Germinal center (tissue), 1 donor: ENCODE results near the gene ARHGEF28.

Source experiments
- DNase-seq: peaks from one replicate; pipeline ENCODE4 v3.0.0; 2012; ENCODE audit warnings: mixed read lengths, low spot score

Gene ARHGEF28

DNA sequence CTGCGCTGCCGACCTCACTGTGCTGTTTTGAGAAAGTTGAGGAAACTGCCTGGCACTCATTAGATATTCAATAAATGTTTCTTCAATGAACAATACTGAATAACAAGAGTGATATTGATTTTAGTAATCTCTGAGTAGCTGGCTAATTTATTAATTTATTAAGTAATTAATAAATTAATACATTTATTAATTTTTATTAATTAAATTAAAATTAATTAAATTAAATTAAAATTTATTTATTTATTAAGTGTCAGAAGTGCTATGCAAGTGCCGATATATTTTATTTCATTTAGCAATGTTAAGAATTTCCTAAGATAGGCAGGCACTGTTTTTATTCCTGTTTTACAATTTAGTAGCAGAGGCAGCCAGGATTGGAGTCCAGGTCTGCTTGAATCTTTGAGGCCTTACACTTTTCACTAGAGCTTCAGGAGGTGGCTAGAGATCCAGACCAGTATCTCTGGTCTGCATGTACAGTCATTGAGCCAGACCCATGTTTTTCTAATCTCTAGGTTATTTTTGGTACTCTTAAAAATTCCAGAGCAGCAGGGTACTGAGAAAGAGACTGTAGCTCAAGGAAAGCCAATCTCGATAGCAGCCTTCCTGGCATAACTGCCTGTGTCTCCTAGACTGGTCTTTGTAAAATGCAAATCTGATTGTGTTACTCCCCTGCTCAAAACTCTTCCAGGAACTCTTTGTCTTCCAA is 109.2 kb downstream of the ARHGEF28 start:
- DNase-seq = no peak

DNA sequence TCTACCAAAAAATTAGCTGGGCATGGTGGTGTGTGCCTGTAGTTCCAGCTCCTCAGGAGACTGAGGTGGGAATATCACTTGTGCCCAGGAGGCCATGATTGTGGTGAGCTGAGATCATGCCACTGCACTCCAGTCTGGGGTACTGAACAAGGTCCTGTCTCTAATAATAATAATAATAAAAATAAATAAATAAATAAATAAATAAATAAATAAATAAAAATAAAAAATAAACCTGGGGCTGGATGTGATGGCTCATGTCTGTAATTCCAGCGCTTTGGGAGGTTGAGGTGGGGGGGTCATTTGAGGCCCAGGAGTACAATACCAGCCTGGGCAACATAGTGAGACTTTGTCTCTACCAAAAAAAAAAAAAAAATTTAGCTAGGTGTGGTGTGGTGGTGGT is 113.7 kb downstream of the ARHGEF28 start:
- no peak for DNase-seq

DNA sequence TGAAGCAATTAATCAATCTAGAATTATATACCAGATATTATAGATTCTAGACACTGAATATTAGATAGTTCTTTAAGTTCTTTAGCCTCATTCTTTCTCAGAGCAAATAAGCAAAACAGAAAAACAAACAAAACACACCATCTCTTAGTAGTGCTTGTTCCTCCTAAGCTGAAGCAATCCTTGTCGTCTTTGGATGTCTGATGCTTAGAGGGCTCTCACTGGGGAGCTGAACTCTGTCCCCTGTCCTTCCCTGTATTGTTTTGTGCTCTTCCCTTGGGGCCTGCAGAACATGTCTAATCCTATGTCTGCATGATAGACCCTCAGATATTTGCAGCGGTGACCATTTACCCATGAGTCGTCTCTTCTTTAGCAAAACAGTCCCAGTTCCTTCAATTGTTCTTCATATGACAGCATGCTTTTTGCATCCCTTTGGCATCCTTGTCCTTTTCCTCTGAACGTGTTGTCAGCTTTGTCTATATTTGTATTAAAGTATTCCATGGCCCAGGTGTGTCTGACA is 114.3 kb downstream of the ARHGEF28 start:
- no peak for DNase-seq

DNA sequence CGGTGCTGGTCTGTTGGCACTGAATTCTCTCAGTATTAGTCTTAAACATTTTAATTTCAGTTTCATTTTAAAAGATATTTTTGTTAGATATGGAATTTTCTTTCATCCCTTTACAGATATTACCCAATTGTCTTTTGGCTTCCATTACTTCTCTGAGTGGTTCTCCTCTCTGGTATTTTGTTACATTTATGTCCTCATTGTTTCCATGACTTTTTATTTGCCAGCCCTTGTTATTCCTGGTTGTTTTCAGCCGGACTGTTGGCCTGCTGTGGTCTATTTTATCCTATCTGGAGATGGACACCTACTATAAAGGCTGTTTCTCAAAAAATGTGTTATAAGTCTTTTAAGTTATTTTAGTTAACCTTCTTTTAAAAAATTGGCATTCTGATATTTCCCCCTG is 117.2 kb downstream of the ARHGEF28 start:
- no peak for DNase-seq

DNA sequence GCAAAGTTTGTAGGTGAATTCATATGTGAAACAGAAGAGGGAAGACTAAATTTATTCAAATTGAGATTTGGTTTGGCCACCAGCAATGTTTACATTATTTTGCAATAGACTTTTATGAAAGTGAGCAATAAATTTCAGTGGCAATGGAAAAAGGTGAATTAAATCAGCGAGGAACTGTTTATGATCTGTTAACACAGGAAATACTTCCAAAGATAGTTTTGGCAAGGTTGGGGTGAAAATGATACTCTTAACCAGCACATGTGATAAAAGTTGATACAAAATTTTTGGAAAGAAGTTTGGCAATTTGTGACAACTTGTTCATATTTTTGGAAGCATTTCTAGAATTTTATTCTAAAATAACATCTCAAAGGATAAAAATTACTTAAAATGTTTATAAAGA is 119.8 kb downstream of the ARHGEF28 start:
- no peak for DNase-seq

DNA sequence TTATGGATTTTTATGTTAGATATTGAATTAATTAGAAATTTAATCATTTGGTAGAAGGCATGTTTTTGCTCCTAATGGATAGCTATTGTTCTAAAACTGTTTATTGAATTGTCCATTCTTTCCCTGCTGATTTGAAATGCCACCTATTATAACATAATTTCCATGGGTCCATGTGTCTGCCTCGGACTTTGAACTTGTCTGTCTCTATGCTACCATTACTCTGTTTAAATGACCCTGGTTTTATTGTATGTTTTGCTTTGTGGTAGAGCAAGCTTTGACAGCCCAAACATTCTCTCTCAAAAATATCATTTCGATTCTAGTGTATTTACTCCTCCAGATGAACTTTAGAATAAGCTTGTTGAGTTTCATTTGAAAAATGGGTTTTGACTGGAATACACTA is 120.6 kb downstream of the ARHGEF28 start:
- DNase-seq = no peak

DNA sequence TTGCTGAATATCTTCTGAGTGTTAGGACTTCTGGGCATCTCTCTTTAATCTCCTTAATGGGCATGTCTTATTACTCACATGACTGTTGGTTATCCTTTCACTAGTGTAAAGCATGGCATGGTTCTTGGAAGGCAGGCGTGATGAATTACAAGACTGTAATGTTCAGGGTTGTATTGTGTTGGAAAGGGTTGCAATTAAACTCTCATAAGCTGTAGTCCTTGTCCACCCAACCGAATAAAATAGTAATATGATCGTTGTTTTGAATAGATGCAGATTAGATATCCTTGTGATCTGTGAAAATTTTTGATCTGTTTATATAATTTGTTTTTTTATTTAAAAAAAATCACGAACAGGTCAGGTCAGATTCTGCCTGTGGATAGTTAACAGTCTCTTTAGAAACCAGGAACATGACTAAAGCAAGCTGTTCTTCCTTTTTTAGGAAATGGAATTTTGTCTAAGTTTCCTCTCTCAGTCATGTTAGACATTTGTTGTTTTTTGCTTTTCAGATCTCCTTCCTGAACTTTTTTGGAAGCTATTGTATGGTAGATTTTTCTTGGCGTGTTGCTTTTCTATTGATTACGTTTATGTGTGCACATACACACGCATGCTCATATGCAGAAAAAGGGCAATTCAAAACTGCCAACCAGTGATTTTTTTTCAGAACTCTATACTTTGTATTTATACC is 121.8 kb downstream of the ARHGEF28 start:
- DNase-seq = no peak

DNA sequence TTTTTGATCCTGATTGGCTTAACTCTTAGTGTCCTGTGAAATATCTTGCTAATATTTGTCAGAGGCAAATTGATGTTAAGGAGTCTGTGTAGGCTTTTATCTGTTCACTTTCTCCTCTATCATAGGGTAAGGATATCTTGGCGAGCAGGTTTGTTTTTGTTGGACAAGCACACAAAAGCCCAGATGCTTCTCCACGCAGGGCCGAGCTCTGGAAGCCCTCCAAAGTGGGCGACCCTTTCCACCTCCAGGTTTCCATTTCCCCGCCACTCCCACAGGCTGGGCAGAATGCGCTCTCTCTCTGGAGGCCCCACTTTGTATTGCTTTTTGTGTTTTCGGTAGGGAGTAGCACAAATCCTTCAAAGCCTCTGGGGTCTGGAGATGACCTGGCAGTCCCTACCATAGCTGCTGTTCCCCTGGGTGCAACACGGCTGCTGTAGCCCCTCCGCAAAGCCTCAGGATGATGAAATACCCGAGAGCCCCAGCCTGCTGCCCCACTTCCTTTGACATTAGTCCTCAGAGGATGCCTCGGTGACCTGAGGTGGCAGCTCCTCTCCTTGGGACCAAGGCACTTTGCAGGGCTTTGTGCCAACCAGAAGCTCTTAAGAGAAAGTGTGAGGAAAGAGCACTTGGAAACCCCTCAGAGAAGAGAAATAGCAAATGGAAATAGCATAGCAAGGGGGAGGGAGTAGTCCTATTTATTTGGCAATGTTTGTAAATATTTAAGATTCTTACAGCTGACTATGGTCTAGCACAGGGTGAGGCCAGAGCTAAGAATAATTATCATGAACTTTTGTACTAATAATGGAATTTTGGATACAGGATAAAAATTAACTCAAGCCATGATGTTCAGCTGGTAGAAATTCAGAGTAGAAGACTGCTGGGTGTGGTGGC is 122.8 kb downstream of the ARHGEF28 start:
- DNase-seq = no peak

DNA sequence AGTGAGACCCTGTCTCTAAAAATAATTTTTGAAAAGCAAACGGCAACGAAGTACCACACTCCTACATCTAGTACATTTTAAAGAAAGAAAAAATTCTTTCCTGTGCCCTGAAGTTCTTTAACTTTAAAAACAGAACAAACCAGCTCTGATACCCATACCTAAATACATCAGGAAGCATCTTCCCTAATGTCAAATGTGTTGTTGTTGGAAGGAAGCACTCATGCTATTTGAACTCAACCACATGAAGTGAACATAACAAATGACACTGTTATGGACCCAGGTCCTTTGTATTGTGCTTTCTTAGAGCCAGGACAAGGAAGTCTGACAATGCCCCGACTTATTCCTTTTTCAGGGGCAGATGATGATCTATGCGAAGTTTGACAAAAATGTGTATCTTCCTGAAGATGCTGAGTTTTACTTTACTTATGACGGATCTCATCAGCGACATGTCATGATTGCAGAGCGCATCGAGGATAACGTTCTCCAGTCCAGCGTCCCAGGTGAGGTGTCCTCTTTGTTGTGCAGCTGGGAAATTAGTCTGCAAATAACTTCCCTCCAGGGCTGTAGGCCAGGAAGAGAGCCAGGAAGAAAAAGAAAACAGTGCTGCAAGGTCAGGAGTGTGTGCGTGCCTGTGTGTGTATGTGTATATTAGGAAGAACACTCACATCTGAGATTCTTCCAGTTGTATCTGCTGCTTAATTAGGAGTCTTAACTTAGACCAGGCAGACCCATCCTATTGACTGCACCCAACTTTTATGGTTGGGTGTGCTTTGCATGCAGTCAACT is 123.7 kb downstream of the ARHGEF28 start:
- DNase-seq = no peak

DNA sequence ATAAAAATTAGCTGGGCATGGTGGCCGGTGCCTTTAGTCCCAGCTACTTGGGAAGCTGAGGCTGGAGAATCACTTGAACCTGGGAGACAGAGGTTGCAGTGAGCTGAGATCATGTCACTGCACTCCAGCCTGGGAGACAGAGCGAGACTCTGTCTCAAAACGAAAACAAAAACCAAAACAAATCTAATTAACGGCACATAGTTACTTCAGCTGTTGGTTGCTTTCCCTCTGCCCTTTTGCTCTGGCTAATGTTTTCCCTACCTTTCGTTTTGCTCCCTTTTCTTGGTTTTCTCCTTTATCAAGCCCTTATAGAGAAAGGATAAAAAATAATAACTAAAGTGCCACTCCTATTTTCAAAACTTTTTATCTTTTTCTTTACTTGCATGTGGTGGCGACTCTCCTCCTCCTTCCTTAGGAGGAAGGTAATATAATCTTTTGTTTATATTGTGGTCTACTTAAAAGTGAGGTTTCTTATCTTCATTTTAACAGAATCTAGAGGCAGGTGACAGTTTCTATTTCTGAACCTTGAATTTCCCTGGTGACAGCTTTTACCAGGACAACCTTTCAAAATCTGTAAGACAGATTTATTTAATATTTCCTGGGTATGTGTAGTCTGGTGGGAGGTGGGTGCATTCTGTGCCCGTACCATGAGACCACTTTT is 125.4 kb downstream of the ARHGEF28 start:
- no peak for DNase-seq

DNA sequence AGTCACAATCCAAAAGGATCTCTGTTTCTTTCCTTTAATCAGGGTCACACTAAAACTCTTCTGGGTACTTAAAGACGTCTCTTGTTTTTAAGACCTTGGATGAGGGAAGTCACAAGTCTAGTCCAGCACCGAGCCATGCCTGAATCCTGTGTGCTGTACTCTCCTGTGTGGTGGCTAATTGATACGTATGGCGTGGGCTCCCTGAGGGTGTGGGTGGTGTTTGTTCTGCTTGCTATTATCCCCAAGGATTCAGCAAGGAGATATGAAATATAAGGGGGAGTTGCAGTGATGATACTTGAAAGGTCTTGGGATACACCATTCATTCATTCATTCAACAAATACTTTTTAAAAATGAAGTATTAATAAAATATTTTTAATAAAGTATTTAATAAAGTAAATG is 128.3 kb downstream of the ARHGEF28 start:
- no peak for DNase-seq

DNA sequence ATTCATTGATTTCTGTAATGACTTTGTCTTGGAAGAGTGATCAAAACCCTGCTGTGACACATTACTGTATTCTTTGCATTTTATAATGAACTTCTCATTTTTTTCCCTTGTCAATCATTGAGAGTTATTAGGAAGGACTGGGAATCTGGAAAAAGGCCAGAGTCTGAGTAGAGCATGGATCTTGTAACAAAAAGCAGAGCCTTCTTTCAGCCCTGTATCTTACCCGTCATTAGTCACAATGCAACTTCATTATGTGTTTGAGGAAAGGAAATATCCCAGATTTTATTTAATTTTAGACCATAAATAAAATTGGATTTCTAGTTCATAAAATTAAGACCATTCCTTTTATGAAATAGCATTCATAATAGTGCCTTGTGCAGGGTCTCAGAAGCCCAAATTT is 131.4 kb downstream of the ARHGEF28 start:
- DNase-seq = no peak

DNA sequence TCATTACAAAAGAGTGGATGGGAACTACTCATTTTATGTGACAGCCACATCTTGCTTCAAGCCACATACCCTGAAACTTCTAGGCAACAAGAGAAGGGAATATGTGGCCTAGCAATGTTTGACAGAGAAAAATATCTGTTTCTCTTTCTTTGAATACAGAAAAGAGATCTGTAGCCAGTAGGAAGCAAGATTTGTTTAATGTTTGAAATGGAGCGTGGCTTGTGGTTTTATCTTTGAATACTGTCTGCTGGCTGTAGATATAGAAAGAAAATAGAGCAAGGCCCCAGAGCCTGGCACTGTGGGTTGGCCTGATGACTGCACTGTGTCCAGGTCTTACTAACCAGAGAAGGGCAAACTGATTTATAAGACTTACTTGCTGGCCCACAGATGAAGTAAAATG is 133.8 kb downstream of the ARHGEF28 start:
- no peak for DNase-seq

DNA sequence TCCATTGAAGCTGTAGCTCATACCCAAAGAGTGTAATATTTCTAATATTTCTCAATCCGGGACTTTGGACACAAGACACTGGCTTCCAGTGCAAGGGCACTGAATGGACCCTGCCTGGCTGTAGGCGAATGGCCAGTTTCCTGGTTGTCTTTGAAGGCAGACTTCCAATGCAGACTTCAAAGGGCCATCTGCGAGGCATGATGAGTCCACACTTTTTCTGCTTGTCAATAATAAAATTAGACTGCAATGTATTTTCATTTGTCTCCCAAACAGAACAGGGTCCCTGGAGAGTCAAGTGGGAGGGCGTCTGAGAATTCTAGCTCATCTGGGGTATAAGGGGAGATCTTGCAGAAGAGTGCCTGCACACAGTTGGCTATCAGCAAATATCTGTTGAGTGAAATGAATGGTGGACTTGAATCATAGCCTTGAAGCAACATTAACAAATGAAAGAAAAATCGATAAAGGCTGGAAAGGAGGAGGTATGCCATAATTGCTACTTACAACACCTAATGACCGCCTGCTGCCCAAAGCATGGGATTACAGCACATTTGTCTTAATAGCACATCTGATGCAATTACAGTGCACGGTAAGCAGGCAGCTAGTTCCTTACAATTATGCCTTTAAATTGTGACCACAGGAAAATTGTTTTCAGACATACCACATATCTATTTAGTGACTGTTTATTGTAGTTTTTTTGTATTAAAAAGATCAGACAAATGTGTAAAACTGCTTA is 137.5 kb downstream of the ARHGEF28 start:
- DNase-seq = no peak

DNA sequence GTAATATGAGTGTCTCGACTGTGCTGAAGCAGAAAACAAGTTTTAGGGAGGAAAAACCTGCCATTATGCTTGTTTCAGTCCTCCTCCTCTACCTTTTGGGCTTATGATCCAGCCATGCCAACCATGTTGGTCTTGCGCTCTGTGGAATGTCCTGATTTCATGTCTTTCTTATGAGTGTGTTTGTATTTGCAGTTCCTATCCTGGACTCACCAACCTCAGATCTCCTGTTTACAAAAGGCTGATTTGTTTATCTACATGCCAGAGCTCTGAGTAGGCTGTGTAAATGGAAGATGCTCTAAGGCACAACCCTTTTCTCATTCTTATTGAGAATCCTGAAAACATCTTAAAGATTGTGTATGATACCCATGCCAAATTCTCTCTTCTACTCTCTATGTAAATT is 138.6 kb downstream of the ARHGEF28 start:
- DNase-seq = no peak

DNA sequence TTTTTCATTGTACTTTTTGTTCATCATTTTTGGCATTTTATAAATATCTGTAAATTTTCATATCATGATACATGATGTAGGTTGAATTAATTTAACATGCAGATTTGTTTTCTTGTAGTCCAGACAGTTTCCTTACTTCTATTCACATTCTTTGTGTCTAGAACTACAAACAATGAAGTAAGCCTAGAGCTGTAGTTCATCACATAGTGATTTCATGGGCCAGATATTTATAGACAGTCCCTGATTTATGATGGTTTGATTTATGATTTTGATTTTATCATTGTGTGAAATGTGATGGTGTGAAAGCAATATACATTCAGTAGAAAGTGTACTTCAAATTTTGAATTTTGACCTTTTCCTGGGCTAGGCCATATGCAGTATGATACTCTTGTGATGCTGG is 139.0 kb downstream of the ARHGEF28 start:
- no peak for DNase-seq

DNA sequence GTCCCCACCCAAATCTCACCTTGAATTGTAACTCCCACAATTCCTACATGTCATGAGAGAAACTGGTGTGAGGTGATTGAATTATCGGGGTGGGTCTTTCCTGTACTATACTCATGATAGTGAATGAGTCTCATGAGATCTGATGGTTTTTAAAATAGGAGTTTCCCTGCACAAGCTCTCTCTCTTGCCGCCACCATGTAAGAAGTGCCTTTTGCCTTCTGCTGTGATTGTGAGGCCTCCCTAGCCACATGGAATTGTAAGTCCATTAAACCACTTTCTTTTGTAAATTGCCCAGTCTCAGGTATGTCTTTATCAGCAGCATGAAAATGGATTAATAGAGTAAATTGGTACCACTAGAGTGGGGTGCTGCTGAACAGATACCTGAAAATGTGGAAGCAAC is 140.9 kb downstream of the ARHGEF28 start:
- DNase-seq = no peak

DNA sequence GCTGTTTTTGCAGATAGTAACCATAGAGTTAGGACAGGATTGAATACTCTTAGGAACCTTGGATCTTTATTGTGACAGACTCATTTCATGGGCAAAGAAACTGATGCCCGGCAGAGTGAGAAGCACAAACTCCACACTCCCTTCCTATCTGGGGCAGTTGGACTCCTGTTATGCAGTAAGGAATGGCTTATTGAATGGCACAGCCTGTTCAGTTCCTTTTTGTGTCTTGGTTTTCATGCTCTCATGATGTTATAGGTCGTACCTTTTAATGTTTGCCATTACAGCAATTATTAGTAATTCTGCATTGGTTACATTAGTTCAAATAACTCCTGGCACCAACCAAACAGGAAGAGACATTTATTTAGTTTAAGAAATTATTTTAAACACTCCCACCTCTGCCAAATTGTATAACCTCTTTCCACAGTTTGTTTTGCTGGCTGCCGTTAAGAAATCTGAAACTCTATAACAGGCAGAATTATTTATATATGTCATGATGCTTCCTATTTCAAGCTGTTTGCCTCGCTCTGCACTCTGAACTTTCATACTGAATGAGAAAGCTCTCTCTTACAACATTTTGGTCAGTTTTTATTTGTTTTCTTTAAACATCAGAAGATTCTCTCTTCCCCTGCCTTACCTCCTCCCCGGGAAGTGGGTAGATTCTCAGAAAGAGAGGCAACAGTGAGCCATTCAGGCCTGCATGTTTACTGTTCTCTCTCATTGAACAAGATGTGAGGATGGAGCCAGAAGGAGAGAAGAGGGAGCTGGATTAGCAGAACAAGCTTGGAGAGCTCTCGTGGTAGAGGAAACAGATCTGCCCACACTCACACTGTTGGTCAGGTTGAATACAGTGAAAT is 144.4 kb downstream of the ARHGEF28 start:
- DNase-seq = no peak

DNA sequence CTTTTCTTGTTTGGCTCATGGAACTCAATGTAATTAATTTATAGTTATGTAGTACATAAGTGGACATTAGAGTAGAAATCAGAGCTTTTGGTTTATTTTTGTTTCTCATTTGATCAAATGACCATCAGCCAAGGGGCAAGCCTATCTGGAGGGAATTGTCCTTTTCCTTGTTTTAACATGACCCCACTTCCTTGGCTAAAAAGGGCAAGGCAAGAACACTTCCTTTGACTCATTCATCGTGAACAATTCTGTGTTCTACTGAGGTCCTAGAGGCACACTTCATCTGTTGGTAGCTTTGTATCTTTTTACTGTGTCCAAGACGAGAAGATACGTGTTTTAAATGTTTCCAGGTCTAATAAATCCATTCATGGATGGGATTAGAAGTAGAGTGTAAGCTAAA is 148.9 kb downstream of the ARHGEF28 start:
- DNase-seq = no peak

DNA sequence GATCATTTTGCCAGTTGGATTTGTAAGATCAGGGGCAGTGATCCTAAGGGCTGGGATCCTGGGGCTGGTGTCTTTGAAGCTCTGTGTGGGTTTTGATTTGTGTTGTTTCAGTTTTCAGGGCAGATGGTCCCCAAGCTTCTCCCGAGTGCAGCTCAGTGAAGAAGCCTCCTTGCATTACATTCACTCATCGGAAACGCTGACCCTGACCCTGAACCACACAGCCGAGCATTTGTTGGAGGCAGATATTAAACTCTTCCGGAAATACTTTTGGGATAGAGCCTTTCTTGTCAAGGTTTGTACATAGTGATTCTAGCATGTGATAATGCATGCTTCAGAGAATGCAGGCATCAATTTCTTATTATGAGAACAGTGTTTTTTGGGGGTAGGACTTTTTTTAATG is 150.4 kb downstream of the ARHGEF28 start:
- DNase-seq = no peak
